Astrocyte (in vitro differentiated cells and primary cell): ENCODE data around the gene OLA1.

Experiments used
- EZH2 ChIP-seq: IDR thresholded peaks from 2 replicates; pipeline ENCODE4 v1.6.1; 2012; ENCODE audit warnings: mild to moderate bottlenecking, low read length, inconsistent platforms; ENCODE audit not compliant: insufficient read depth
- TF ChIP-seq, protein P1 (sequence below): IDR thresholded peaks from 2 replicates; pipeline ENCODE4 v1.5.1; 2011; ENCODE audit warnings: low read depth, mild to moderate bottlenecking, inconsistent platforms, low read length, moderate library complexity; ENCODE audit not compliant: insufficient read depth

DNA sequence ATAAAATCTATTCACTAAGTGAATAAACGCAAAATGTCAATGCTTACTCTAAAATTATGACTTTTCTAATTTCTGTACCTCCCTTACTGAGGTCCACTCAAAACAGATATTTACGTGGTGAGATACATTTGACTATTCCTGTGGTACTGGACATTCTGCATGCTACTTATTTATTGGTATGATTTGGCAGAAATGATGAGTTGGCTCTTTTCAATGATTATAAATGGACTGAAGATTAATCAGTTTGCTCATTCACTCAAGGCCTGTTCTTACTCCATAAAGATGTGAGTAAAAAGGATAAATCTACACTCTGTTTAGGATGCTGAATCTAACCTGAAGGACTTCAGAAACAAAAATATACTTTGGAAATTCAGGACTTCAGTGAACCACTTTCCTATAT, 98.8 kb downstream of the OLA1 start:
- TF ChIP-seq, protein P1, sequence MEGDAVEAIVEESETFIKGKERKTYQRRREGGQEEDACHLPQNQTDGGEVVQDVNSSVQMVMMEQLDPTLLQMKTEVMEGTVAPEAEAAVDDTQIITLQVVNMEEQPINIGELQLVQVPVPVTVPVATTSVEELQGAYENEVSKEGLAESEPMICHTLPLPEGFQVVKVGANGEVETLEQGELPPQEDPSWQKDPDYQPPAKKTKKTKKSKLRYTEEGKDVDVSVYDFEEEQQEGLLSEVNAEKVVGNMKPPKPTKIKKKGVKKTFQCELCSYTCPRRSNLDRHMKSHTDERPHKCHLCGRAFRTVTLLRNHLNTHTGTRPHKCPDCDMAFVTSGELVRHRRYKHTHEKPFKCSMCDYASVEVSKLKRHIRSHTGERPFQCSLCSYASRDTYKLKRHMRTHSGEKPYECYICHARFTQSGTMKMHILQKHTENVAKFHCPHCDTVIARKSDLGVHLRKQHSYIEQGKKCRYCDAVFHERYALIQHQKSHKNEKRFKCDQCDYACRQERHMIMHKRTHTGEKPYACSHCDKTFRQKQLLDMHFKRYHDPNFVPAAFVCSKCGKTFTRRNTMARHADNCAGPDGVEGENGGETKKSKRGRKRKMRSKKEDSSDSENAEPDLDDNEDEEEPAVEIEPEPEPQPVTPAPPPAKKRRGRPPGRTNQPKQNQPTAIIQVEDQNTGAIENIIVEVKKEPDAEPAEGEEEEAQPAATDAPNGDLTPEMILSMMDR, result no peak
- TF ChIP-seq EZH2, result no peak
